GM12878 (cell line): ENCODE measurements around the gene PAX9. TPM values are rescaled to one million over a fixed set of nuclear protein-coding genes. Genes with fewer than 3 reads are reported as not detected.

Source experiments
- ATAC-seq: fragments of 200-7000 bp; cut with Tn5 transposase; 3 replicates; pipeline ENCODE4 v1.9.1; 2020; ENCODE audit warnings: mild to moderate bottlenecking, moderate library complexity
- BruUV-seq: library from RNA; stranded (reverse); fragments of 400-500 nt; replicated peaks from 2 replicates; lab custom pipeline; 2021; lab: Mats Ljungman, UMichigan
- CTCF ChIA-PET: fragments of 300-600 bp; sonication (Branson Sonifier 250); formaldehyde crosslinking; extraction: SDS; loops from one replicate; lab custom pipeline; 2021; ENCODE audit warnings: inconsistent platforms; lab: Yijun Ruan, JAX
- POLR2A ChIA-PET: fragments of 350-600 bp; formaldehyde crosslinking; extraction: SDS; loops from one replicate; lab custom pipeline; 2021; ENCODE audit warnings: inconsistent platforms; lab: Charles Lee
- RAD21 ChIA-PET: fragments of 300-600 bp; sonication (Branson Sonifier 250); formaldehyde crosslinking; loops from one replicate; lab custom pipeline; 2023; ENCODE audit warnings: antibody characterized with exemption; ENCODE audit not compliant: unreplicated experiment; lab: Charles Lee
- SMC1A ChIA-PET: fragments of 300-600 bp; sonication (Branson Sonifier 250); formaldehyde crosslinking; loops from one replicate; lab custom pipeline; 2023; ENCODE audit not compliant: unreplicated experiment, uncharacterized antibody; lab: Charles Lee
- DNase-seq: peaks from one replicate; pipeline ENCODE4 v3.0.0-alpha.2; 2011; ENCODE audit warnings: low read depth, low spot score
- FAIRE-seq: peaks from 3 replicates; lab custom pipeline; 2011; peaks lifted over from hg19 to GRCh38; lab: Jason Lieb, UNC
- H2AFZ ChIP-seq: 2 replicates; pipeline ENCODE4 v1.6.0; 2011; ENCODE audit warnings: low read depth, low read length, control low read depth; ENCODE audit not compliant: control insufficient read depth
- H3K27ac ChIP-seq: 2 replicates; pipeline ENCODE4 v1.5.1; 2011; ENCODE audit warnings: control low read depth; ENCODE audit not compliant: control insufficient read depth, insufficient read depth
- H3K27me3 ChIP-seq, 2 experiments: replicated peaks in 1 of 2; 2 replicates each; pipeline versions ENCODE4 v1.6.0 to v1.6.1; 2011; ENCODE audit warnings: low read length in 1 of 2; ENCODE audit not compliant: control insufficient read depth in 2 of 2, insufficient read depth in 2 of 2
- H3K36me3 ChIP-seq, 2 experiments: 2 replicates each; pipeline ENCODE4 v1.5.1; 2011; ENCODE audit warnings: low read length in 1 of 2; ENCODE audit not compliant: control insufficient read depth in 2 of 2, insufficient read depth in 2 of 2
- H3K4me1 ChIP-seq: 2 replicates; pipeline ENCODE4 v1.6.1; 2011; ENCODE audit warnings: mild to moderate bottlenecking, low read length, moderate library complexity, mixed read lengths; ENCODE audit not compliant: control insufficient read depth, insufficient read depth
- H3K4me2 ChIP-seq: 2 replicates; pipeline ENCODE4 v1.6.0; 2011; ENCODE audit warnings: control low read depth; ENCODE audit not compliant: control insufficient read depth, insufficient read depth
- H3K4me3 ChIP-seq: fragments of 200-600 bp; sonication (generic); 2 replicates; pipeline ENCODE4 v1.5.1; 2016
- H3K79me2 ChIP-seq: 2 replicates; pipeline ENCODE4 v1.6.0; 2011; ENCODE audit warnings: low read length; ENCODE audit not compliant: control insufficient read depth, insufficient read depth
- H3K9ac ChIP-seq: 2 replicates; pipeline ENCODE4 v1.8.0; 2011; ENCODE audit warnings: low read length, control low read depth, mixed read lengths; ENCODE audit not compliant: control insufficient read depth, insufficient read depth
- H3K9me3 ChIP-seq: replicated peaks from 3 replicates; pipeline ENCODE4 v1.5.1; 2011; ENCODE audit warnings: mild to moderate bottlenecking, low read length; ENCODE audit not compliant: control insufficient read depth, insufficient read depth
- H4K20me1 ChIP-seq: 2 replicates; pipeline ENCODE4 v1.6.0; 2011; ENCODE audit not compliant: control insufficient read depth, insufficient read depth
- CEBPB ChIP-seq, 2 experiments: fragments of 150-350 bp in 1 of 2; IDR thresholded peaks; 2 replicates each; pipeline ENCODE4 v1.6.1; 2012 to 2014; ENCODE audit warnings: low read depth in 2 of 2, low read length in 2 of 2, borderline replicate concordance in 1 of 2, inconsistent platforms in 1 of 2
- IKZF2 ChIP-seq, 2 experiments: fragments of 450-650 bp; IDR thresholded peaks; 2 replicates each; pipeline ENCODE4 v1.6.1; 2017; ENCODE audit warnings: mild to moderate bottlenecking in 2 of 2, moderate library complexity in 2 of 2
- KDM1A ChIP-seq: fragments of 200-600 bp; sonication (generic); IDR thresholded peaks from 2 replicates; pipeline ENCODE4 v1.6.1; 2016; ENCODE audit warnings: borderline replicate concordance
- NFXL1 ChIP-seq: fragments of 450-650 bp; IDR thresholded peaks from 2 replicates; pipeline ENCODE4 v1.6.1; 2017; ENCODE audit warnings: antibody characterized with exemption, mild to moderate bottlenecking, borderline replicate concordance
- SMAD1 ChIP-seq: fragments of 450-650 bp; IDR thresholded peaks from 2 replicates; pipeline ENCODE4 v1.6.1; 2018; ENCODE audit warnings: mild to moderate bottlenecking, low read depth; ENCODE audit not compliant: partially characterized antibody
- WGBS: methylation state at CpG from one replicate; pipeline ENCODE4 v1.1.6; 2016; ENCODE audit warnings: low lambda C conversion rate; ENCODE audit not compliant: insufficient replicate concordance, insufficient coverage; ENCODE audit errors: missing lambda C conversion rate; 5-methylcytosine and 5-hydroxymethylcytosine counted together
- in situ Hi-C: fragments of 300-500 bp; cut with MboI; formaldehyde crosslinking; loops from 9 replicates; pipeline ENCODE4 v1.14.3; 2018; ENCODE audit warnings: mixed read lengths
- intact Hi-C: fragments of 100-400 bp; cut with micrococcal nuclease; formaldehyde crosslinking; loops from one replicate; pipeline ENCODE4 v1.14.2; 2022; ENCODE audit not compliant: unreplicated experiment
- polyA plus RNA-seq, 11 experiments: library from polyadenylated mRNA; depleted of rRNA in 4 of 11; unstranded in 6 of 11; stranded (reverse) in 5 of 11; fragments of >200 nt; fragmentation: Nextera tagmentation in 4 of 11; fragmentation: Illumina TruSeq in 1 of 11; extraction: Ambion mirVana in 4 of 11; extraction: Trizol in 1 of 11; gene quantifications; 1 replicate in 1 of 11; 2 replicates in 10 of 11; pipeline versions ENCODE4 v1.2.1 to v1.2.3, GENCODE V29; 2011 to 2016; ENCODE audit warnings: inconsistent platforms in 2 of 11, missing spikeins in 2 of 11, low read depth in 1 of 11
- total RNA-seq, 4 experiments: library from RNA; depleted of rRNA in 3 of 4; stranded (reverse); fragments of >200 nt in 3 of 4; fragmentation: Illumina TruSeq in 1 of 4; extraction: Trizol in 1 of 4; gene quantifications; 2 replicates each; pipeline versions ENCODE4 v1.2.1 to v1.2.3, GENCODE V29; 2013 to 2021
- TF ChIP-seq, protein P1 (sequence below): fragments of 450-650 bp; conservative IDR thresholded peaks from 2 replicates; pipeline ENCODE4 v1.6.1; 2017; ENCODE audit warnings: mild to moderate bottlenecking, moderate library complexity

The PAX9 gene
- total and polyA plus RNA-seq, 10 of the 15 experiments (the other 5 are each of a cell fraction or from before 2014, with no cell fraction given): 0.03 to 8.2 (median 0.09) TPM; not detected in 3

GRCh38 chr14:36667679-36668078, 6.0 kb downstream of the PAX9 start:
- intact Hi-C loops: no loop called here
- WGBS: 0% methylated on average over 4 of the region's 4 CpGs
- CTCF ChIA-PET: no interaction called here
- no peak for ATAC-seq
- Histone ChIP-seq H3K9me3 (peaks cover 2% of the 10 kb centered on the region; the same call in 1 of the 3 replicates), H3K4me1 (no peaks in the 10 kb centered on the region), H3K27ac (no peak overlapping the region), H3K79me2 (no peaks in the 10 kb centered on the region)
- SMC1A ChIA-PET: interaction anchor here (1.0 to 1.3 kb wide), 2 partner anchors 13 to 114 kb away, joined by 3 to 4 read pairs; no protein-coding TSS in a partner anchor
- TF ChIP-seq CEBPB (IDR thresholded peaks at IDR 0.05; ENCODE audit: borderline replicate concordance in 1 of 2, low read depth in 2 of 2, low read length in 2 of 2) (no peak), NFXL1 (no peak), KDM1A (no peak), SMAD1 (no peak), IKZF2 (IDR thresholded peaks at IDR 0.05) (no peak)
- TF ChIP-seq, protein P1, sequence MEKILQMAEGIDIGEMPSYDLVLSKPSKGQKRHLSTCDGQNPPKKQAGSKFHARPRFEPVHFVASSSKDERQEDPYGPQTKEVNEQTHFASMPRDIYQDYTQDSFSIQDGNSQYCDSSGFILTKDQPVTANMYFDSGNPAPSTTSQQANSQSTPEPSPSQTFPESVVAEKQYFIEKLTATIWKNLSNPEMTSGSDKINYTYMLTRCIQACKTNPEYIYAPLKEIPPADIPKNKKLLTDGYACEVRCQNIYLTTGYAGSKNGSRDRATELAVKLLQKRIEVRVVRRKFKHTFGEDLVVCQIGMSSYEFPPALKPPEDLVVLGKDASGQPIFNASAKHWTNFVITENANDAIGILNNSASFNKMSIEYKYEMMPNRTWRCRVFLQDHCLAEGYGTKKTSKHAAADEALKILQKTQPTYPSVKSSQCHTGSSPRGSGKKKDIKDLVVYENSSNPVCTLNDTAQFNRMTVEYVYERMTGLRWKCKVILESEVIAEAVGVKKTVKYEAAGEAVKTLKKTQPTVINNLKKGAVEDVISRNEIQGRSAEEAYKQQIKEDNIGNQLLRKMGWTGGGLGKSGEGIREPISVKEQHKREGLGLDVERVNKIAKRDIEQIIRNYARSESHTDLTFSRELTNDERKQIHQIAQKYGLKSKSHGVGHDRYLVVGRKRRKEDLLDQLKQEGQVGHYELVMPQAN: no peak
- TF ChIP-seq, all 136 proteins: peak for 0
- H4K20me1 ChIP-seq: no peaks in the 10 kb centered on the region
- no peak for DNase-seq
- no peak overlapping the region for H3K4me3 ChIP-seq
- POLR2A ChIA-PET: no interaction called here
- in situ Hi-C loops: no loop called here
- no TSS peak for BruUV-seq
- no peaks in the 10 kb centered on the region; a peak in 3 of 4 replicates for H3K27me3 ChIP-seq
- RAD21 ChIA-PET: no interaction called here
- H2AFZ ChIP-seq: no peak overlapping the region
- no peak for FAIRE-seq
- H3K36me3 ChIP-seq: no peaks in the 10 kb centered on the region
- H3K4me2 ChIP-seq: no peak overlapping the region
- no peak overlapping the region for H3K9ac ChIP-seq
